Bronchial epithelial cell (primary cell): ENCODE data around the gene SLC50A1. TPM values are rescaled to one million over a fixed set of nuclear protein-coding genes. Genes with fewer than 3 reads are reported as not detected.

Experiments used
- DNase-seq: peaks from one replicate; pipeline ENCODE4 v3.0.0-alpha.2; 2010; ENCODE audit warnings: low read depth
- FAIRE-seq: peaks from 2 replicates; lab custom pipeline; 2011; peaks lifted over from hg19 to GRCh38; lab: Jason Lieb, UNC
- H3K27me3 ChIP-seq: 2 replicates; pipeline ENCODE4 v1.5.1; 2011; ENCODE audit warnings: low read length; ENCODE audit not compliant: control insufficient read depth, insufficient read depth
- H3K36me3 ChIP-seq: 2 replicates; pipeline ENCODE4 v1.5.1; 2011; ENCODE audit warnings: low read length; ENCODE audit not compliant: control insufficient read depth, insufficient read depth
- H3K4me3 ChIP-seq: 2 replicates; pipeline ENCODE4 v1.5.1; 2011; ENCODE audit warnings: mild to moderate bottlenecking, low read depth, low read length, control low read depth
- CTCF ChIP-seq: IDR thresholded peaks from 2 replicates; pipeline ENCODE4 v1.5.1; 2011; ENCODE audit warnings: mild to moderate bottlenecking, moderate library complexity, low read length, control low read depth, inconsistent platforms; ENCODE audit not compliant: insufficient read depth, severe bottlenecking
- total RNA-seq: library from RNA; depleted of rRNA; stranded (reverse); fragments of >200 nt; gene quantifications from 2 replicates; pipeline ENCODE4 v1.2.1, GENCODE V29; 2014

SLC50A1 gene
- total RNA-seq, 1 donor from 2014 or later, result 149 TPM

- Histone ChIP-seq H3K36me3 (peaks cover 3% of the 10 kb centered on the region), H3K27me3 (no peaks in the 10 kb centered on the region), H3K4me3 (no peak overlapping the region)
- FAIRE-seq, result no peak
- no peak for TF ChIP-seq CTCF
- DNase-seq, result no peak
Observed at GRCh38 chr1:155170101-155170785, 34.6 kb downstream of the SLC50A1 start.

GRCh38 chr1:155170806-155171205 is 35.2 kb downstream of the SLC50A1 start:
- no peaks in the 10 kb centered on the region for H3K27me3 ChIP-seq
- FAIRE-seq, result no peak
- H3K4me3 ChIP-seq, result no peak overlapping the region
- no peak for TF ChIP-seq CTCF
- no peak for DNase-seq
- peaks cover 3% of the 10 kb centered on the region for H3K36me3 ChIP-seq

- peaks cover 3% of the 10 kb centered on the region for H3K36me3 ChIP-seq
- H3K4me3 ChIP-seq, result peak overlapping the region; percentile 76
- no peak for FAIRE-seq
- H3K27me3 ChIP-seq, result no peaks in the 10 kb centered on the region
- no peak for DNase-seq
- TF ChIP-seq CTCF, result no peak
Observed at GRCh38 chr1:155171836-155172731, 36.4 kb downstream of the SLC50A1 start.

GRCh38 chr1:155172732-155173477 is 37.3 kb downstream of the SLC50A1 start, which contains the start of gene KRTCAP2:
Gene KRTCAP2, minus strand, starts transcription at chr1:155173304. Its CDS starts 80 bp downstream, at chr1:155173224.
- H3K36me3 ChIP-seq, result peaks cover 3% of the 10 kb centered on the region
- no peaks in the 10 kb centered on the region for H3K27me3 ChIP-seq
- TF ChIP-seq CTCF, result peak; percentile 96
- FAIRE-seq (no peak), DNase-seq (peak; percentile 89)
- H3K4me3 ChIP-seq, result peak within 1 kb of the TSS; percentile 76

GRCh38 chr1:155173478-155174323 is 38.0 kb downstream of the SLC50A1 start, which contains the start of gene TRIM46:
Gene TRIM46, plus strand, starts transcription at chr1:155173849. Its CDS starts 118 bp downstream, at chr1:155173967.
- no peaks in the 10 kb centered on the region for H3K27me3 ChIP-seq
- FAIRE-seq (no peak), DNase-seq (peak; percentile 21)
- peak within 1 kb of the TSS; percentile 76 for H3K4me3 ChIP-seq
- no peak for TF ChIP-seq CTCF
- peaks cover 3% of the 10 kb centered on the region for H3K36me3 ChIP-seq
